HG03442 (cell line): Measurements from ENCODE around the gene NISCH.

Source experiments
- ATAC-seq: cut with Tn5 transposase; IDR thresholded peaks from one replicate; pipeline ENCODE4 v1.9.1; 2021; ENCODE audit warnings: mild to moderate bottlenecking, moderate library complexity; ENCODE audit not compliant: unreplicated experiment

Gene NISCH

GRCh38 chr3:52536112-52536368, 80.6 kb downstream of the NISCH start:
- ATAC-seq = no peak

GRCh38 chr3:52536369-52537164, 81.2 kb downstream of the NISCH start, which contains the start of gene UQCC5:
UQCC5 (plus strand) TSS chr3:52536605; CDS start chr3:52536756, 151 bp downstream.
- ATAC-seq = peak; percentile 79

- ATAC-seq = no peak
These were observed 81.8 kb downstream of the NISCH start for GRCh38 chr3:52537165-52537620.

GRCh38 chr3:52537726-52538421, 82.5 kb downstream of the NISCH start:
- ATAC-seq = no peak

GRCh38 chr3:52539010-52539653, 83.7 kb downstream of the NISCH start:
- no peak for ATAC-seq

- no peak for ATAC-seq
These were observed 85.6 kb downstream of the NISCH start for GRCh38 chr3:52541050-52541449.
